Activated CD4-positive, alpha-beta T cell treated with anti-CD3 and anti-CD28 coated beads, Interleukin-2, amount 50 U/mL, for 48 hours (primary cell): ENCODE results near the gene CROCC2.
A peak's percentile ranks its signal among the peaks of the same experiment; 100 is the strongest.

Experiments
- DNase-seq, 2 experiments: peaks; one replicate each; pipeline ENCODE4 v3.0.0-alpha.2; 2020

The CROCC2 gene

GRCh38 chr2:240892925-240893324, 13.2 kb upstream of the CROCC2 start:
- DNase-seq: no peak

- peak; percentile 60 to 63 for DNase-seq
Observed at GRCh38 chr2:240893363-240893844, 12.7 kb upstream of the CROCC2 start.

- no peak for DNase-seq
Observed at GRCh38 chr2:240894006-240894405, 12.1 kb upstream of the CROCC2 start.

GRCh38 chr2:240894836-240895558, 11.1 kb upstream of the CROCC2 start:
- no peak for DNase-seq

GRCh38 chr2:240895656-240896388, 10.3 kb upstream of the CROCC2 start, which contains the start of gene MAB21L4:
Gene MAB21L4, minus strand, starts transcription at chr2:240896156. Its CDS starts 159 bp downstream, at chr2:240895997.
- DNase-seq: no peak

- no peak for DNase-seq
Observed at GRCh38 chr2:240896394-240896793, 9.7 kb upstream of the CROCC2 start.

GRCh38 chr2:240896871-240897692, 9.1 kb upstream of the CROCC2 start:
- DNase-seq: no peak

GRCh38 chr2:240898108-240898730, 7.9 kb upstream of the CROCC2 start:
- no peak for DNase-seq

- no peak for DNase-seq
Observed at GRCh38 chr2:240898731-240899467, 7.2 kb upstream of the CROCC2 start.

GRCh38 chr2:240899468-240899865, 6.7 kb upstream of the CROCC2 start:
- DNase-seq: no peak

- DNase-seq: no peak
Observed at GRCh38 chr2:240900141-240900860, 5.8 kb upstream of the CROCC2 start.

GRCh38 chr2:240901986-240902614, 4.0 kb upstream of the CROCC2 start:
- no peak for DNase-seq

- DNase-seq: no peak
Observed at GRCh38 chr2:240902615-240903041, 3.5 kb upstream of the CROCC2 start.

GRCh38 chr2:240903191-240904060, 2.7 kb upstream of the CROCC2 start:
- no peak for DNase-seq

- DNase-seq: no peak
Observed at GRCh38 chr2:240904216-240905175, 1.6 kb upstream of the CROCC2 start.

- no peak for DNase-seq
Observed at GRCh38 chr2:240905176-240905781, 857 bp upstream of the CROCC2 start.

- no peak for DNase-seq
Observed at GRCh38 chr2:240906911-240907590, 915 bp downstream of the CROCC2 start.
